AG10803 (cell line): Measurements from ENCODE around the gene SNX7.

Experiments
- DNase-seq: peaks from one replicate; pipeline ENCODE4 v3.0.0; 2010; ENCODE audit warnings: low read depth
- H3K4me3 ChIP-seq: 2 replicates; pipeline ENCODE4 v1.5.1; 2011; ENCODE audit warnings: mild to moderate bottlenecking, low read length, control low read depth
- TF ChIP-seq, protein P1 (sequence below): conservative IDR thresholded peaks from 2 replicates; pipeline ENCODE4 v1.5.1; 2011; ENCODE audit warnings: mild to moderate bottlenecking, low read length, control low read depth, inconsistent platforms

The SNX7 gene

GRCh38 chr1:98763488-98764150 is 102.1 kb downstream of the SNX7 start:
- no peak for DNase-seq
- TF ChIP-seq, protein P1, sequence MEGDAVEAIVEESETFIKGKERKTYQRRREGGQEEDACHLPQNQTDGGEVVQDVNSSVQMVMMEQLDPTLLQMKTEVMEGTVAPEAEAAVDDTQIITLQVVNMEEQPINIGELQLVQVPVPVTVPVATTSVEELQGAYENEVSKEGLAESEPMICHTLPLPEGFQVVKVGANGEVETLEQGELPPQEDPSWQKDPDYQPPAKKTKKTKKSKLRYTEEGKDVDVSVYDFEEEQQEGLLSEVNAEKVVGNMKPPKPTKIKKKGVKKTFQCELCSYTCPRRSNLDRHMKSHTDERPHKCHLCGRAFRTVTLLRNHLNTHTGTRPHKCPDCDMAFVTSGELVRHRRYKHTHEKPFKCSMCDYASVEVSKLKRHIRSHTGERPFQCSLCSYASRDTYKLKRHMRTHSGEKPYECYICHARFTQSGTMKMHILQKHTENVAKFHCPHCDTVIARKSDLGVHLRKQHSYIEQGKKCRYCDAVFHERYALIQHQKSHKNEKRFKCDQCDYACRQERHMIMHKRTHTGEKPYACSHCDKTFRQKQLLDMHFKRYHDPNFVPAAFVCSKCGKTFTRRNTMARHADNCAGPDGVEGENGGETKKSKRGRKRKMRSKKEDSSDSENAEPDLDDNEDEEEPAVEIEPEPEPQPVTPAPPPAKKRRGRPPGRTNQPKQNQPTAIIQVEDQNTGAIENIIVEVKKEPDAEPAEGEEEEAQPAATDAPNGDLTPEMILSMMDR = no peak
- no peak overlapping the region for H3K4me3 ChIP-seq

GRCh38 chr1:98764485-98764884 is 103.0 kb downstream of the SNX7 start:
- H3K4me3 ChIP-seq = no peak overlapping the region
- TF ChIP-seq, protein P1 = no peak
- DNase-seq = no peak

DNA sequence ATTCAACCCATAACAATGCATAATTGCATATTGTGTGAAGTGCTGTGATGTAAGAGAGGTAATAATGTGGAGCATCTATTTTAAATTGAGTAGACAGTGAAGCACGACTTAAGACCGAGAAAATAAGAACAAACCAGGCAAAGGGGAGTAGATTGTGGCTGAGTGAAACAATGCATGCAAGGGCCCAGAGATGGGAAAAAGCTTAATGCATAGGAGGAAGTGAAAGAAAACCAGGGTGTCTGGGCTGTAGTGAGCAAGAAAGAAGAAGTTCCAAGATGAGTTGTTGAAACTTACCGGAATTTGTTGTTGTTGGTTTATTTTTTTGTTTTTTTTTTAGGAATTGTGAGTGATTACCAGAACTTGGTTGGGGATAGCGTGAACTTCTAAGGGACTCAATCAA is 104.7 kb downstream of the SNX7 start:
- no peak overlapping the region for H3K4me3 ChIP-seq
- DNase-seq = no peak
- TF ChIP-seq, protein P1 = no peak

- no peak for DNase-seq
These were observed 107.6 kb downstream of the SNX7 start for GRCh38 chr1:98769162-98769561.

DNA sequence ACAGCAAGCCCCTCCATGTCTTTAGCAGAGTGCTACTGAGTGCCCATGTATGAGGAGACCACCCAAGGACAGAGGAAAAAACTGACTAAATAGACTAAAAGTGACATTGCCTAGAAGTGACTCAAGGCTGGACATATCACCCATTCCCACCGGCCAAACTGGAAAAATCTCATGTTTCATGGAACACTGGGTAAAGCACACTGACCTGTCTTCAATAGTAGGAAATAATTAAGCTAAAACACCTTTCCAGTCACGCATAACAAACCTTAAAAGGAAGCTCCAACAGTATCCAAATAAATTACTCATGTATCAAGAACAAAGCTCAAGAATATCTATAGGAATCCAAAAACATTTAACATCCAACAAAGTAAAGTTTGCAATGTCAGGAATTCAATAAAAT is 120.4 kb downstream of the SNX7 start:
- DNase-seq = no peak
- TF ChIP-seq, protein P1 = no peak
- H3K4me3 ChIP-seq = no peak overlapping the region

More at GRCh38 chr1:98769162-98769561, 107.6 kb downstream of the SNX7 start:
- TF ChIP-seq, protein P1 = no peak
- H3K4me3 ChIP-seq = no peak overlapping the region

GRCh38 chr1:98783821-98784220 is 122.3 kb downstream of the SNX7 start:
- no peak for DNase-seq
- H3K4me3 ChIP-seq = no peak overlapping the region
- TF ChIP-seq, protein P1 = no peak

GRCh38 chr1:98791498-98791897 is 130.0 kb downstream of the SNX7 start:
- DNase-seq = no peak
- H3K4me3 ChIP-seq = no peak overlapping the region
- TF ChIP-seq, protein P1 = no peak
